CD4-positive, CD25-positive, alpha-beta regulatory T cell (primary cell): ENCODE results near the gene VPREB1. TPM values are rescaled to one million over a fixed set of nuclear protein-coding genes. Genes with fewer than 3 reads are reported as not detected.
"Not testable (repeated sequence)": the region's sequence is repeated elsewhere in the genome, so short reads cannot be mapped to it uniquely, and the experiment has no call there.

Experiments
- ATAC-seq, 2 donors: fragments of 150-1000 bp; cut with Tn5 transposase; one replicate each; pipeline ENCODE4 v1.10.0; 2021; ENCODE audit warnings: low read depth in 2 of 2, moderate number of reproducible peaks in 2 of 2, moderate library complexity in 1 of 2
- DNase-seq, 3 donors: peaks; one replicate each; pipeline versions ENCODE4 v3.0.0 to v3.0.0-alpha.2; 2012 to 2022; ENCODE audit warnings: mixed read lengths in 1 of 3
- H3K27ac ChIP-seq: one replicate; pipeline ENCODE4 v1.7.0; 2013; ENCODE audit warnings: mild to moderate bottlenecking, low read length; ENCODE audit not compliant: insufficient read depth, poor library complexity, severe bottlenecking
- H3K27me3 ChIP-seq: one replicate; pipeline ENCODE4 v1.7.0; 2013; ENCODE audit warnings: low read length; ENCODE audit not compliant: control insufficient read depth, insufficient read depth
- H3K36me3 ChIP-seq: one replicate; pipeline ENCODE4 v1.7.0; 2013; ENCODE audit warnings: mild to moderate bottlenecking, low read length, moderate library complexity; ENCODE audit not compliant: control insufficient read depth, insufficient read depth
- H3K4me1 ChIP-seq: 2 replicates; pipeline ENCODE4 v1.7.0; 2013; ENCODE audit warnings: mild to moderate bottlenecking, low read length; ENCODE audit not compliant: insufficient read depth, control insufficient read depth, poor library complexity, severe bottlenecking
- H3K4me3 ChIP-seq: one replicate; pipeline ENCODE4 v1.7.0; 2013; ENCODE audit warnings: low read depth, mild to moderate bottlenecking, low read length, moderate library complexity
- H3K9me3 ChIP-seq, 2 experiments: 1 replicate in 1 of 2; 2 replicates in 1 of 2; pipeline ENCODE4 v1.7.0; 2013; ENCODE audit warnings: low read length in 2 of 2, mild to moderate bottlenecking in 1 of 2, moderate library complexity in 1 of 2; ENCODE audit not compliant: control insufficient read depth in 2 of 2
- H3K27ac Mint-ChIP-seq, 3 donors: one replicate each; pipeline ENCODE4 v1.8.0; 2020 to 2022; ENCODE audit warnings: mild to moderate bottlenecking in 3 of 3, mixed read lengths in 3 of 3, moderate library complexity in 2 of 3
- H3K27me3 Mint-ChIP-seq: one replicate; pipeline ENCODE4 v1.8.0; 2022; ENCODE audit warnings: mild to moderate bottlenecking, mixed read lengths
- H3K36me3 Mint-ChIP-seq: one replicate; pipeline ENCODE4 v1.8.0; 2020; ENCODE audit warnings: mixed read lengths
- H3K4me1 Mint-ChIP-seq, 4 donors: one replicate each; pipeline ENCODE4 v1.8.0; 2020 to 2022; ENCODE audit warnings: mixed read lengths in 4 of 4, mild to moderate bottlenecking in 1 of 4
- H3K4me3 Mint-ChIP-seq, 4 donors: one replicate each; pipeline ENCODE4 v1.8.0; 2020 to 2022; ENCODE audit warnings: mild to moderate bottlenecking in 4 of 4, mixed read lengths in 4 of 4, moderate library complexity in 3 of 4
- H3K9me3 Mint-ChIP-seq, 7 donors: one replicate each; pipeline ENCODE4 v1.8.0; 2020 to 2022; ENCODE audit warnings: mixed read lengths in 7 of 7, mild to moderate bottlenecking in 3 of 7, moderate library complexity in 2 of 7
- polyA plus RNA-seq, 4 donors: library from polyadenylated mRNA; unstranded; fragments of 300-500 nt; fragmentation: Illumina TruSeq; gene quantifications; one replicate each; pipeline ENCODE4 v1.2.3, GENCODE V29; 2021
- total RNA-seq: library from RNA; stranded (reverse); gene quantifications from one replicate; pipeline ENCODE4 v1.2.3, GENCODE V29; 2022

Gene VPREB1
- total and polyA plus RNA-seq, 5 donors from 2014 or later = not detected

- H3K4me3 ChIP-seq, H3K27me3 ChIP-seq, ATAC-seq, H3K36me3 Mint-ChIP-seq, H3K27me3 Mint-ChIP-seq, H3K27ac ChIP-seq, DNase-seq, H3K4me3 Mint-ChIP-seq, H3K9me3 ChIP-seq, H3K36me3 ChIP-seq, H3K9me3 Mint-ChIP-seq, H3K27ac Mint-ChIP-seq: not testable (repeated sequence)
- H3K4me1 Mint-ChIP-seq = peaks cover 0 to 19% (median 15%) of the 10 kb centered on the region in 4 donors
- peaks cover 26% of the 10 kb centered on the region for H3K4me1 ChIP-seq
These were observed 35.4 kb upstream of the VPREB1 start for GRCh38 chr22:22209080-22209640.

- Mint-ChIP-seq H3K36me3 (no peaks in the 10 kb centered on the region), H3K9me3 (no peaks in the 10 kb centered on the region), H3K4me1 (peaks cover 0 to 19% (median 15%) of the 10 kb centered on the region in 4 donors), H3K27me3 (no peaks in the 10 kb centered on the region), H3K27ac (peak overlapping the region in 2 of 3 donors; percentile 51 to 60), H3K4me3 (no peak overlapping the region)
- peaks cover 26% of the 10 kb centered on the region for H3K4me1 ChIP-seq
- no peak overlapping the region for H3K27ac ChIP-seq
- DNase-seq (peak in 1 of 3 donors; percentile 64), ATAC-seq (peak; percentile 53 to 63)
- no peaks in the 10 kb centered on the region for H3K36me3 ChIP-seq
- no peaks in the 10 kb centered on the region for H3K27me3 ChIP-seq
- no peaks in the 10 kb centered on the region for H3K9me3 ChIP-seq
- no peak overlapping the region for H3K4me3 ChIP-seq
These were observed 34.2 kb upstream of the VPREB1 start for GRCh38 chr22:22210375-22210774.

- H3K9me3 ChIP-seq = no peaks in the 10 kb centered on the region
- Mint-ChIP-seq H3K27me3 (no peaks in the 10 kb centered on the region), H3K36me3 (no peaks in the 10 kb centered on the region), H3K4me3 (no peak overlapping the region), H3K27ac (no peak overlapping the region), H3K9me3 (no peaks in the 10 kb centered on the region), H3K4me1 (peaks cover 0 to 19% (median 15%) of the 10 kb centered on the region in 4 donors)
- H3K4me3 ChIP-seq = no peak overlapping the region
- peaks cover 26% of the 10 kb centered on the region for H3K4me1 ChIP-seq
- no peaks in the 10 kb centered on the region for H3K27me3 ChIP-seq
- no peak overlapping the region for H3K27ac ChIP-seq
- no peak for ATAC-seq
- H3K36me3 ChIP-seq = no peaks in the 10 kb centered on the region
- no peak for DNase-seq
These were observed 33.4 kb upstream of the VPREB1 start for GRCh38 chr22:22210889-22211833.

- H3K4me1 ChIP-seq = peaks cover 18% of the 10 kb centered on the region
These were observed 31.4 kb upstream of the VPREB1 start for GRCh38 chr22:22213231-22213630.

GRCh38 chr22:22214819-22215329, 29.7 kb upstream of the VPREB1 start:
- no peaks in the 10 kb centered on the region for H3K9me3 ChIP-seq
- Mint-ChIP-seq H3K36me3 (no peaks in the 10 kb centered on the region), H3K4me3 (no peak overlapping the region), H3K27ac (no peak overlapping the region), H3K9me3 (no peaks in the 10 kb centered on the region), H3K4me1 (peaks cover 0 to 6% (median 5%) of the 10 kb centered on the region in 4 donors), H3K27me3 (no peaks in the 10 kb centered on the region)
- ATAC-seq (no peak), DNase-seq (no peak)
- H3K27me3 ChIP-seq = no peaks in the 10 kb centered on the region
- peaks cover 12% of the 10 kb centered on the region for H3K4me1 ChIP-seq
- no peak overlapping the region for H3K27ac ChIP-seq
- H3K36me3 ChIP-seq = no peaks in the 10 kb centered on the region
- no peak overlapping the region for H3K4me3 ChIP-seq

More at GRCh38 chr22:22213231-22213630, 31.4 kb upstream of the VPREB1 start:
- ATAC-seq (no peak), DNase-seq (no peak)
- no peak overlapping the region for H3K4me3 Mint-ChIP-seq
- Histone ChIP-seq H3K36me3 (no peaks in the 10 kb centered on the region), H3K27ac (no peak overlapping the region), H3K4me3 (no peak overlapping the region), H3K9me3 (no peaks in the 10 kb centered on the region), H3K27me3 (no peaks in the 10 kb centered on the region)
- H3K4me1 Mint-ChIP-seq = peaks cover 0 to 12% (median 9%) of the 10 kb centered on the region in 4 donors
- H3K9me3 Mint-ChIP-seq = no peaks in the 10 kb centered on the region
- no peaks in the 10 kb centered on the region for H3K36me3 Mint-ChIP-seq
- no peaks in the 10 kb centered on the region for H3K27me3 Mint-ChIP-seq
- no peak overlapping the region for H3K27ac Mint-ChIP-seq

GRCh38 chr22:22215659-22216449, 28.7 kb upstream of the VPREB1 start:
- H3K36me3 ChIP-seq = no peaks in the 10 kb centered on the region
- H3K27ac Mint-ChIP-seq = no peak overlapping the region
- H3K4me3 ChIP-seq = no peak overlapping the region
- no peak overlapping the region for H3K4me3 Mint-ChIP-seq
- H3K27me3 ChIP-seq = no peaks in the 10 kb centered on the region
- H3K4me1 Mint-ChIP-seq = no peaks in the 10 kb centered on the region
- no peaks in the 10 kb centered on the region for H3K27me3 Mint-ChIP-seq
- H3K27ac ChIP-seq = no peak overlapping the region
- no peaks in the 10 kb centered on the region for H3K36me3 Mint-ChIP-seq
- ATAC-seq = no peak
- H3K9me3 Mint-ChIP-seq = no peaks in the 10 kb centered on the region
- peaks cover 2% of the 10 kb centered on the region for H3K4me1 ChIP-seq
- no peak for DNase-seq
- no peaks in the 10 kb centered on the region for H3K9me3 ChIP-seq

- Mint-ChIP-seq H3K27ac (no peak overlapping the region), H3K4me3 (no peak overlapping the region), H3K4me1 (no peaks in the 10 kb centered on the region), H3K9me3 (no peaks in the 10 kb centered on the region), H3K36me3 (no peaks in the 10 kb centered on the region), H3K27me3 (no peaks in the 10 kb centered on the region)
- H3K4me3 ChIP-seq = no peak overlapping the region
- no peaks in the 10 kb centered on the region for H3K9me3 ChIP-seq
- no peaks in the 10 kb centered on the region for H3K27me3 ChIP-seq
- no peak for DNase-seq
- no peaks in the 10 kb centered on the region for H3K36me3 ChIP-seq
- H3K4me1 ChIP-seq = no peaks in the 10 kb centered on the region
- no peak overlapping the region for H3K27ac ChIP-seq
- no peak for ATAC-seq
These were observed 28.1 kb upstream of the VPREB1 start for GRCh38 chr22:22216450-22216959.
